ENCODE measurements around the gene KIAA0586. TPM values are rescaled to one million over a fixed set of nuclear protein-coding genes. Genes with fewer than 3 reads are reported as not detected.
"Not testable (repeated sequence)": the region's sequence is repeated elsewhere in the genome, so short reads cannot be mapped to it uniquely, and the experiment has no call there.

KIAA0586 gene
- total RNA-seq, 1 donor from 2014 or later, result 14.5 TPM

GRCh38 chr14:58587271-58587670, 159.8 kb downstream of the KIAA0586 start:
- H3K36me3 Mint-ChIP-seq (ENCODE audit: low read depth), result peaks cover 9% of the 10 kb centered on the region
- no peak for DNase-seq (ENCODE audit: low spot score)
- peaks cover 13% of the 10 kb centered on the region for H3K9me3 Mint-ChIP-seq (ENCODE audit: low read depth)
- no peak for TF ChIP-seq CTCF (IDR thresholded peaks at IDR 0.05)
- peaks cover 9% of the 10 kb centered on the region for H3K4me1 Mint-ChIP-seq (ENCODE audit: low read depth)
- no peak overlapping the region for H3K4me3 Mint-ChIP-seq (ENCODE audit: unreplicated experiment)
- peak overlapping the region; percentile 13 for H3K27ac Mint-ChIP-seq (ENCODE audit: unreplicated experiment)
- no peaks in the 10 kb centered on the region for H3K27me3 Mint-ChIP-seq (ENCODE audit: low read depth)

- H3K27ac Mint-ChIP-seq (ENCODE audit: unreplicated experiment); H3K9me3 Mint-ChIP-seq (ENCODE audit: low read depth): not testable (repeated sequence)
Observed at GRCh38 chr14:58588321-58588720, 160.8 kb downstream of the KIAA0586 start.

GRCh38 chr14:58593977-58594376, 166.5 kb downstream of the KIAA0586 start:
- Mint-ChIP-seq H3K36me3 (ENCODE audit: low read depth) (no peaks in the 10 kb centered on the region), H3K27ac (ENCODE audit: unreplicated experiment) (no peak overlapping the region), H3K4me3 (ENCODE audit: unreplicated experiment) (no peak overlapping the region), H3K9me3 (ENCODE audit: low read depth) (peaks cover 3% of the 10 kb centered on the region), H3K4me1 (ENCODE audit: low read depth) (no peaks in the 10 kb centered on the region), H3K27me3 (ENCODE audit: low read depth) (no peaks in the 10 kb centered on the region)
- no peak for TF ChIP-seq CTCF (IDR thresholded peaks at IDR 0.05)
- no peak for DNase-seq (ENCODE audit: low spot score)

More at GRCh38 chr14:58588321-58588720, 160.8 kb downstream of the KIAA0586 start:
- H3K36me3 Mint-ChIP-seq (ENCODE audit: low read depth); H3K4me1 Mint-ChIP-seq (ENCODE audit: low read depth); H3K4me3 Mint-ChIP-seq (ENCODE audit: unreplicated experiment); H3K27me3 Mint-ChIP-seq (ENCODE audit: low read depth); DNase-seq (ENCODE audit: low spot score): not testable (repeated sequence)

- H3K36me3 Mint-ChIP-seq (ENCODE audit: low read depth), result no peaks in the 10 kb centered on the region
- H3K4me3 Mint-ChIP-seq (ENCODE audit: unreplicated experiment), result no peak overlapping the region
- no peaks in the 10 kb centered on the region for H3K27me3 Mint-ChIP-seq (ENCODE audit: low read depth)
- no peaks in the 10 kb centered on the region for H3K4me1 Mint-ChIP-seq (ENCODE audit: low read depth)
- H3K9me3 Mint-ChIP-seq (ENCODE audit: low read depth), result peaks cover under 1% of the 10 kb centered on the region
- DNase-seq (ENCODE audit: low spot score), result no peak
- no peak for TF ChIP-seq CTCF (IDR thresholded peaks at IDR 0.05)
- no peak overlapping the region for H3K27ac Mint-ChIP-seq (ENCODE audit: unreplicated experiment)
Observed at GRCh38 chr14:58597041-58597440, 169.5 kb downstream of the KIAA0586 start.

- Mint-ChIP-seq H3K9me3 (ENCODE audit: low read depth) (no peaks in the 10 kb centered on the region), H3K36me3 (ENCODE audit: low read depth) (no peaks in the 10 kb centered on the region), H3K4me3 (ENCODE audit: unreplicated experiment) (no peak overlapping the region), H3K4me1 (ENCODE audit: low read depth) (no peaks in the 10 kb centered on the region), H3K27ac (ENCODE audit: unreplicated experiment) (no peak overlapping the region), H3K27me3 (ENCODE audit: low read depth) (no peaks in the 10 kb centered on the region)
- TF ChIP-seq CTCF (IDR thresholded peaks at IDR 0.05), result no peak
- no peak for DNase-seq (ENCODE audit: low spot score)
Observed at GRCh38 chr14:58598028-58598803, 170.7 kb downstream of the KIAA0586 start.
